RKO (cell line): ENCODE data around the gene ABHD10.

Experiments
- DNase-seq: peaks from one replicate; pipeline ENCODE4 v3.0.0-alpha.2; 2016; ENCODE audit warnings: low spot score

Gene ABHD10

GRCh38 chr3:112001526-112001925, 22.7 kb downstream of the ABHD10 start:
- no peak for DNase-seq

GRCh38 chr3:112002096-112002971, 23.5 kb downstream of the ABHD10 start:
- DNase-seq: peak; percentile 80

- DNase-seq: no peak
Observed at GRCh38 chr3:112003321-112004080, 24.7 kb downstream of the ABHD10 start.

GRCh38 chr3:112004187-112004586, 25.4 kb downstream of the ABHD10 start:
- DNase-seq: no peak

- DNase-seq: no peak
Observed at GRCh38 chr3:112004669-112005068, 25.8 kb downstream of the ABHD10 start.

- DNase-seq: no peak
Observed at GRCh38 chr3:112005091-112005672, 26.4 kb downstream of the ABHD10 start.

DNA sequence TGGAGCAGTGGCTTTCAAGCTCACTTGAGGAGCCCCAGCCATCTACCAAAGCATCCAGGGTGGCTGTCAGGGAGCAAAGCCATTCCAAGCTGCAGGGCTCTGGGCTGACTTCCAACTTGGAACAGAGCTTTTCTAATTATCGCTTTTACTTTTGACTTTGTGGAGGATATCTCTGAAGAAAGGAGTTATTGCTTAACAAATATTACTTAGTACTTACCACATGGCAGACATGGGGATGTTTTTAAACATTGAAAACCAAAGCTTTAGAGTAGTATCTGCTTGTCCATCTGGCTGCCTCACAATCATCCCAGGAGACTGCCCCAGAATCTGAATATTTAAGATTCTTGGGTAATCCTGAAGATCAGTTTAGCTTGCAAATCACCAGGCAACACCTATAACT, 28.8 kb downstream of the ABHD10 start:
- DNase-seq: no peak

GRCh38 chr3:112009670-112010069, 30.8 kb downstream of the ABHD10 start:
- no peak for DNase-seq

GRCh38 chr3:112010636-112011035, 31.8 kb downstream of the ABHD10 start:
- DNase-seq: no peak

DNA sequence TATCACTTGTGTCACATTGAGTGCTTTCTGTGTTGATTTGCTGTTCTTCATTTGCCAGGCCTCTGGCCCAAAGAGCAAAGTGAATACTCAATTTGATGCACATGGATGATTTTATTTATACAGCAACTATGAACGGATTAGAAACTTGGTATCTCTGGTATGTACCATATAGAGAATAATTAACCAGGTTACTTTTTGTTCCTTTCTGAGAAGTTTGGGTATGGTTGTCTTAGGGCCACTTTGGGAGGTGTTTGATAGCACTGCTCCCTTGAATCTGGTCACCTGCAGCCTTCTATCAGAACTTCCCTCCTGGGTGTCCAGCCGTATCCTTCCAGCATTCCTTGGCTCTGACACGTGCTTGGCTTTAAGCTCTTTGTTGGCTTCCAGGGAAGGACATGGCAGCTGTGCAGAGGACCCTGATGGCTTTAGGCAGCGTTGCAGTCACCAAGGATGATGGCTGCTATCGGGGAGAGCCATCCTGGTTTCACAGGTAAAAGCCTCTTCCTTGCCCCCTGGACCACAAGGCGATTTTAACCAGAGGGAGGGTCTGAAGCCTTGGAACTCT, 32.6 kb downstream of the ABHD10 start:
- no peak for DNase-seq

- no peak for DNase-seq
Observed at GRCh38 chr3:112012205-112012992, 33.6 kb downstream of the ABHD10 start.

DNA sequence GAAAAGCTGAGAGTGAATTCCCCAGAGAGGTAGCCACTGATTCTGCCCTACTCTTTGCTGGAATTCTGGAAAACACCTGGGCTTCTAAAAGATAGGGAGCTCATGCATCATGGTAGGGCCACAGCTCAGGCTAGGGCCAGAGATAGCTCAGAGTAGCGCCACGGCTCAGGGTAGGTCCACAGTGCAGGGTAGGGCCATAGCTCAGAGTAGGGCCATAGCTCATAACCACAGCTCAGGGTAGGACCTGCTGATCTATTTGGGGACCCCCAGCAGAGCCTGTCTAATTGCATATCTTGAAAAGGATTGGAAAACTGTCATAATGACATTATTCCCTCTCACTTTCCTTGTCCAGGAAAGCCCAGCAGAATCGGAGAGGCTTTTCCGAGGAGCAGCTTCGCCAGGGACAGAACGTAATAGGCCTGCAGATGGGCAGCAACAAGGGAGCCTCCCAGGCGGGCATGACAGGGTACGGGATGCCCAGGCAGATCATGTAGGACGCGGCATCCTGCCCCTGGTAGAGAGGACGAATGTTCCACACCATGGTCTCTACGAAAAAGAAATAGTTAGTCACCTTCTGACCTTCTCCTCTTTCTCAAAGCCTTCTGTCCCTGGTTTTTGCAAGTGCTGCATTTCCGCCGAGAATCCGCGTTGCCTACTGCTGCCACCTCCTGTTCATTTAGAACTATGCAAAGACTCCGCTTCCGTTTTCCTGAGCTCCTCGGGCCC, 34.4 kb downstream of the ABHD10 start:
- DNase-seq: no peak

GRCh38 chr3:112013784-112014143, 34.9 kb downstream of the ABHD10 start:
- DNase-seq: no peak

DNA sequence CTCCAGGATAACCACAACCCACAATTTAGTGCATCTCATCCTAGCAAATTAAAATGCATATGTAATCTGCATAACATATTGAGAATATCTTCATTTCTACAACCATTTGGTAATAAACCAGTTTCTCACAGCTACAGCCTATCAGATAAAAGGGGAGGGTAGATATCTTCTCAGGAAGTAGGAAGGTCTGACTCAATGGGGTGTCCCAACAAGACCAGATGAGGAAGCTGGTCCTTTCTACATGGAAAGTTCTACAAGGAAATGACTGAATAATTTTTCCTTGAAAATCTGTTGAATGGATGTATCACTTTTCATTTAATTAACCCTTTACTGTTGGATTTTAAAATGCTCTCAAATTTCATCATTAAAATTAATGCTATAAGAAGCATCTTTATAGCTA, 38.3 kb downstream of the ABHD10 start:
- no peak for DNase-seq

- no peak for DNase-seq
Observed at GRCh38 chr3:112018712-112019111, 39.9 kb downstream of the ABHD10 start.

DNA sequence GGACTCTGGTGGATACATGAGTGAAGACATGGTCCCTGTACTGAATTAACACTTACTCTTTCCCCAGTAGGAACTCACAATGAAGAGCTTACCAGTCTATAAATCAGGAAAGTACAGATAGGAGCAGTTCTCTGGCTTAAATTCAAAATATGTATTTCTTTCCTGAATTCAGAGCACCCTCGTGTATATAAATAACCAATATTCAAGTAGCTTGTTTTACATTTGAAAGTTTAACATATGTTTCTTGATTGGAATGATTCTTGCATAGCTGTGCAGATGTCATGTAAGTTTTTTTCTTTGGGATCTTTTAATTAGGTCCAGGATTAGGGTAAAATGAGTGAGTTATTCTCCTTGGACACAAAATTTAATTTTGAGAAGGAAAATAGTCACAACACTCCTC, 40.9 kb downstream of the ABHD10 start:
- DNase-seq: no peak

- no peak for DNase-seq
Observed at GRCh38 chr3:112020674-112021085, 41.9 kb downstream of the ABHD10 start.

DNA sequence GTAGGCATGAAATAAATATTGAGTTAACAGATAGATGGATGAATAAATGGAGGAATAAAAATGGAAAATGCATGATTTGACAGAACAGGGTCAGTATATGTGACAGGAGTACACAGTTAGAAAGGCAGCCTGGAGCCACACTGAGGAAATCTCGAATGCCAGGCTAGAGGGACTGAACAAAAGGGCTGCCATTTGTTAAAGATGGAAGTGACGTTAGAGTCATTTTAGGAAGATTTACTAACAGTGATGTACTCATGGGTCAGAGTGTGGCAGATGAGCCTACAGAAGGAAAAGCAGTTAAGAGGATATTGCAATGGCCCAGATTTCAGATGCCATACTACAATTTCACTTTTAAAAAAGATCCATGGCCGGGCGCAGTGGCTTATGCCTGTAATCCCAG, 48.3 kb downstream of the ABHD10 start:
- DNase-seq: no peak

GRCh38 chr3:112027826-112028225, 49.0 kb downstream of the ABHD10 start:
- no peak for DNase-seq

- no peak for DNase-seq
Observed at GRCh38 chr3:112030901-112031300, 52.1 kb downstream of the ABHD10 start.

DNA sequence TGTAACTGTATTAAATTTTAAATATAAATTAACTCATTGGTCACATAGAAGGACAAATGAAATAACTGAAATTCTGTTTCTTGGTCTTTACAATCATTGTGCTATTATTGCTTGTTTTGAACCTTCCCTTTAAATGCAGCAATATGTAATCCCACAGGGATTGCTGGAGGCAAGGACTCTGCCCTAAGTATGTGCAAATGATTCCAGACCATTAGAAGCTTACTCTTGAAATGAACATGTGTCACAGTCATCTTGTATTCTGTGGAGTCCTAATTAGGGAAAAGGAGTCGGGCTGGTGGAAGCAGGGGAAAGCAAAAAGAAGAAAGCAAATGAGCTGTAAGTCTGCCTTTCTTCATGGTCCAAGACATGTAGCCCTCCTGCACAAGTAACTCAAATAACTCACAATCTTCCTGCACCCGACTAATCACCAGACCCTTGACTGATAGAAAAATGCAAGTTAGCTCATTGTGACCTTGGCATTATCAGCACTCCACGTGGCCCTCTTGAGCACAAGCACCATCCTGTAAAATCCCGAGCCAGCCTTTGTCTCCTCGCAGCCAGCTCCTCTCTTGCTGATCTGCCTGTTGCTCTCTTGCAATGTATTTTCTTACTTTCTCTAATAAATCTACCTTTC, 53.4 kb downstream of the ABHD10 start:
- DNase-seq: no peak
